ENCODE data around the gene GPR139. TPM values are rescaled to one million over a fixed set of nuclear protein-coding genes. Genes with fewer than 3 reads are reported as not detected.
A peak's percentile ranks its signal among the peaks of the same experiment; 100 is the strongest.

The GPR139 gene
- total RNA-seq (2021) (not detected in 2 replicates), Bru-seq, nascent RNA (not detected), BruChase-seq, experiment 1, labeled RNA remaining after a 2-hour chase (not detected), BruChase-seq, experiment 2, labeled RNA remaining after a 6-hour chase (not detected)
- long read RNA-seq: 0 reads

DNA sequence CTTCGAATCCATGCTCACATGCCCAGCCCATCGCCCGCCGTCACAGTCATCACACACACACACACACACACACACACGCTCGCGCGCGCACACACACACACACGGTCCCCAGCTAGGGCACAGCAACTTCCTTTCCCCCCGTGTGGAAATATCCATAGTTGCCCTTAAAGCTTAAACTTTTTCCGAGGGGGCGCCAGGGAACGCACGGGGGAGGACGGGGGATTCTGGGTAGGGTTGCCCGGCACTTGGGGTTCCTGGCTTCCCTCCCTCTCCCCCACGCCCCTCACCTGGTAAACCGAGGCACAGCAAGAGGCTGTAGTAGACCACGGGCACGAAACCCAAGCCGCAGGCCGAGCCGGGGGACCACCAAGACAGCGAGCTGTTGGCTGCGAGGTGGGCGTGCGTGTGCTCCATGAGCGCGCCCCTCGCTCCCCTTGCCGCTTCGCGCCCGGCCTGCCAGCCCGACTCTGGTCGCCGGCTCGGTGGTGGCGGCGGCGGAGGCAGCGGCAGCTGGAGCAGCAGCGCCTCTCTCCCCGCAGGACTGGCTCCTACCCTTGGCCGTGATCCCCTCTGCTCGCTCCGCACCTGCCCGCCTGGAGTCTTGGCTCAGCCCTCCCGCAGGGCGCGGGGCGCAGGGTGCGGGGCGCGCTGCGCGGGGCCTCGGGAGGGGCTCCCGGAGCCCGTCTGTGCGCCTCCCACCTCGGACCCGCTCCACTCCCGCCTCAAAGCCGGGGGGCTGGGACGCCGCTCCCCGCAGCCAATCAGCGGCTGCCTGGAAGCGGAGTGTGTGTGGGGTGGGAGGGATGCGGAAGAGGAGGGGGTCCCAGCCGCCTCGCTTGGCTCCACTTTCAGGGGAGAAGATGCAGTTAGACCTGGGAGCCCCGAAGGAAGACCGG, at the start of gene GPR139:
GPR139 (minus strand) TSS at position 688 of the 896 bp plus-strand sequence; CDS start at position 414, 274 bp downstream.
- Histone ChIP-seq H3K36me3 (ENCODE audit: insufficient read depth, low read length, poor library complexity, severe bottlenecking) (no peaks in the 10 kb centered on the region), H3K27ac (ENCODE audit: low read depth, low read length, poor library complexity, severe bottlenecking) (no peak within 1 kb of the TSS), H3K4me3 (ENCODE audit: low read depth, low read length, poor library complexity, severe bottlenecking) (no peak within 1 kb of the TSS), H3K4me1 (ENCODE audit: insufficient read depth, low read length, poor library complexity, severe bottlenecking) (no peaks in the 10 kb centered on the region), H3K27me3 (replicated peaks; ENCODE audit: insufficient read depth, low read depth, low read length, poor library complexity) (peaks cover 87% of the 10 kb centered on the region), H3K9me3 (ENCODE audit: low read depth, low read length, poor library complexity, severe bottlenecking) (no peaks in the 10 kb centered on the region)
- POLR2A ChIA-PET (ENCODE audit: low non-redundant PET): interaction anchor here (0.6 kb wide), 1 partner anchor 237 kb away, joined by 9 read pairs; no protein-coding TSS in a partner anchor
- DNase-seq (ENCODE audit: low spot score): no peak
- no TSS peak for BruUV-seq (replicated peaks)
- TF ChIP-seq, protein P1, sequence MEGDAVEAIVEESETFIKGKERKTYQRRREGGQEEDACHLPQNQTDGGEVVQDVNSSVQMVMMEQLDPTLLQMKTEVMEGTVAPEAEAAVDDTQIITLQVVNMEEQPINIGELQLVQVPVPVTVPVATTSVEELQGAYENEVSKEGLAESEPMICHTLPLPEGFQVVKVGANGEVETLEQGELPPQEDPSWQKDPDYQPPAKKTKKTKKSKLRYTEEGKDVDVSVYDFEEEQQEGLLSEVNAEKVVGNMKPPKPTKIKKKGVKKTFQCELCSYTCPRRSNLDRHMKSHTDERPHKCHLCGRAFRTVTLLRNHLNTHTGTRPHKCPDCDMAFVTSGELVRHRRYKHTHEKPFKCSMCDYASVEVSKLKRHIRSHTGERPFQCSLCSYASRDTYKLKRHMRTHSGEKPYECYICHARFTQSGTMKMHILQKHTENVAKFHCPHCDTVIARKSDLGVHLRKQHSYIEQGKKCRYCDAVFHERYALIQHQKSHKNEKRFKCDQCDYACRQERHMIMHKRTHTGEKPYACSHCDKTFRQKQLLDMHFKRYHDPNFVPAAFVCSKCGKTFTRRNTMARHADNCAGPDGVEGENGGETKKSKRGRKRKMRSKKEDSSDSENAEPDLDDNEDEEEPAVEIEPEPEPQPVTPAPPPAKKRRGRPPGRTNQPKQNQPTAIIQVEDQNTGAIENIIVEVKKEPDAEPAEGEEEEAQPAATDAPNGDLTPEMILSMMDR (conservative IDR thresholded peaks at IDR 0.05; ENCODE audit: low read depth, low read length): no peak
- peak; percentile 64 for TF ChIP-seq EZH2 (IDR thresholded peaks at IDR 0.05; ENCODE audit: borderline replicate concordance, low read depth, low read length, poor library complexity, severe bottlenecking)
- intact Hi-C loops (cut with micrococcal nuclease; ENCODE audit: unreplicated experiment): no loop called here
- CTCF ChIA-PET: no interaction called here

DNA sequence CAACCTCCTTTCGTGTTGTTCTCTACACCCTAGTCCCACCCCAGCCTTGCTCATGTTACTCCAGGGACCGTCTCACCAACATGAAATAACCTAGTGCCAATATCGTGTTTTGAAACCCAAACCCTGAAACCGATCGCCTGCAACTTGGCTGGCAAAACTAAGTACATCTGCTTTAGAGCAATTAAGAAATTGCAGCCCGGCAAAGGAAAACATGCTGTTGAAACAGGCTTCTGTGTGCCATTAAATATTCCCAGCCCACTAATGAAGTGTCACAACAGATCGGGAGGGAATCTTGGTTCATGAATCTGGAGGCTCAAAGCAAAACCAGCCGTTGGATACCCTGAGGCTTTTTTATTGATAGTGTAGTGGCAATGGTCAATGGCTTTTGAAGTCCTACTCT, 48.3 kb upstream of the GPR139 start:
- H3K27me3 ChIP-seq (replicated peaks; ENCODE audit: insufficient read depth, low read depth, low read length, poor library complexity): peaks cover 13% of the 10 kb centered on the region
- BruUV-seq (replicated peaks): no TSS peak
- no peaks in the 10 kb centered on the region for H3K36me3 ChIP-seq (ENCODE audit: insufficient read depth, low read length, poor library complexity, severe bottlenecking)
- intact Hi-C loops (cut with micrococcal nuclease; ENCODE audit: unreplicated experiment): no loop called here
- no peak for TF ChIP-seq EZH2 (IDR thresholded peaks at IDR 0.05; ENCODE audit: borderline replicate concordance, low read depth, low read length, poor library complexity, severe bottlenecking)
- TF ChIP-seq, protein P1 (conservative IDR thresholded peaks at IDR 0.05; ENCODE audit: low read depth, low read length): no peak
- ChIA-PET POLR2A (ENCODE audit: low non-redundant PET) (no interaction called here), CTCF (no interaction called here)
- no peak overlapping the region for H3K27ac ChIP-seq (ENCODE audit: low read depth, low read length, poor library complexity, severe bottlenecking)
- H3K4me1 ChIP-seq (ENCODE audit: insufficient read depth, low read length, poor library complexity, severe bottlenecking): no peaks in the 10 kb centered on the region
- H3K9me3 ChIP-seq (ENCODE audit: low read depth, low read length, poor library complexity, severe bottlenecking): no peaks in the 10 kb centered on the region
- DNase-seq (ENCODE audit: low spot score): no peak
- H3K4me3 ChIP-seq (ENCODE audit: low read depth, low read length, poor library complexity, severe bottlenecking): no peak overlapping the region

DNA sequence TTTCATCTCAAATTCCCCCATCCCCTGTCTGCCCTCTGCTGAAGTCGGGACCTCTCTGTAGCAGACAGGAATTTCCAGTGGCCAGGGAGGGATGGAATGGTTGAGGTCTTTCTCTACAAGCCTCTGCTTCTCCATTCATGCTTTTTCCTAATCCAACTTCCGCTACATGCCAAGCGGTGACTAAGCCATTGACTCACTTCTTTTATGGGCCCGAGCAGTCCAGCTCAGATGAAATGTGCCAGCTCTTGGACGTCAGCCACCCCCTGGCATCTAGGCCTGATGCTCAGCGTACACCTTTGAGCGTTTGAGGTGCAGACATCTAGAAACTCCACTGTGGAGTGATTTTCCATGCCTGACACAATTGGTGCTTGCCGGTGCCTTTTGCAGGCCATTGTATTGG, 40.7 kb upstream of the GPR139 start:
- TF ChIP-seq, protein P1 (conservative IDR thresholded peaks at IDR 0.05; ENCODE audit: low read depth, low read length): no peak
- TF ChIP-seq EZH2 (IDR thresholded peaks at IDR 0.05; ENCODE audit: borderline replicate concordance, low read depth, low read length, poor library complexity, severe bottlenecking): no peak
- Histone ChIP-seq H3K4me3 (ENCODE audit: low read depth, low read length, poor library complexity, severe bottlenecking) (no peak overlapping the region), H3K27ac (ENCODE audit: low read depth, low read length, poor library complexity, severe bottlenecking) (no peak overlapping the region), H3K27me3 (replicated peaks; ENCODE audit: insufficient read depth, low read depth, low read length, poor library complexity) (peaks cover 3% of the 10 kb centered on the region), H3K36me3 (ENCODE audit: insufficient read depth, low read length, poor library complexity, severe bottlenecking) (no peaks in the 10 kb centered on the region), H3K9me3 (ENCODE audit: low read depth, low read length, poor library complexity, severe bottlenecking) (no peaks in the 10 kb centered on the region), H3K4me1 (ENCODE audit: insufficient read depth, low read length, poor library complexity, severe bottlenecking) (no peaks in the 10 kb centered on the region)
- peak; percentile 19 for DNase-seq (ENCODE audit: low spot score)
- no TSS peak for BruUV-seq (replicated peaks)
- ChIA-PET POLR2A (ENCODE audit: low non-redundant PET) (no interaction called here), CTCF (no interaction called here)
- intact Hi-C loops (cut with micrococcal nuclease; ENCODE audit: unreplicated experiment): no loop called here
